HCT116 (cell line): ENCODE measurements around the gene KCNH6. TPM values are rescaled to one million over a fixed set of nuclear protein-coding genes. Genes with fewer than 3 reads are reported as not detected.

ENCODE experiments used
- ATAC-seq: fragments of 200-7000 bp; cut with Tn5 transposase; 2 replicates; pipeline ENCODE4 v1.9.1; 2020; ENCODE audit warnings: mild to moderate bottlenecking, moderate library complexity
- BruUV-seq: library from RNA; stranded (reverse); fragments of 400-500 nt; replicated peaks from 2 replicates; lab custom pipeline; 2021; lab: Mats Ljungman, UMichigan
- CTCF ChIA-PET: fragments of 300-600 bp; sonication (Branson Sonifier 250); formaldehyde crosslinking; loops from one replicate; lab custom pipeline; 2021; ENCODE audit warnings: antibody characterized with exemption; lab: Charles Lee
- POLR2A ChIA-PET: fragments of 300-600, 350-600 bp; sonication (Branson Sonifier 250); formaldehyde crosslinking; loops from one replicate; lab custom pipeline; 2021; ENCODE audit warnings: antibody characterized with exemption; lab: Charles Lee
- RAD21 ChIA-PET, 2 experiments: fragments of 300-600 bp; sonication (Branson Sonifier 250); formaldehyde crosslinking; loops; one replicate each; lab custom pipeline; 2023; ENCODE audit warnings: low total read pairs in 2 of 2; ENCODE audit not compliant: uncharacterized antibody in 2 of 2, unreplicated experiment in 2 of 2, low non-redundant PET in 1 of 2; lab: Charles Lee
- DNase-seq: peaks from one replicate; pipeline ENCODE4 v3.0.0-alpha.2; 2010; ENCODE audit warnings: low read depth, low spot score
- H2AFZ ChIP-seq: fragments of 200-600 bp; shearing (Covaris generic), sonication (generic); 2 replicates; pipeline ENCODE4 v1.6.1; 2017; ENCODE audit warnings: low read depth, mixed run types, mixed read lengths, antibody characterized with exemption, low read length; ENCODE audit not compliant: poor library complexity, severe bottlenecking
- H3K27ac ChIP-seq: 2 replicates; pipeline ENCODE4 v1.5.1; 2012; ENCODE audit warnings: low read depth, low read length
- H3K27me3 ChIP-seq: fragments of 200-600 bp; sonication (generic); 2 replicates; pipeline ENCODE4 v1.6.1; 2016; ENCODE audit warnings: mixed run types, low read length, mixed read lengths; ENCODE audit not compliant: insufficient read depth
- H3K36me3 ChIP-seq, 2 experiments: fragments of 200-500 bp in 1 of 2; fragments of 200-600 bp in 1 of 2; sonication (Bioruptor generic) in 1 of 2; sonication (generic) in 1 of 2; 2 replicates each; pipeline versions ENCODE4 v1.5.1 to v1.6.1; 2014 to 2016; ENCODE audit warnings: low read length in 2 of 2, inconsistent platforms in 1 of 2, mixed read lengths in 1 of 2, mixed run types in 1 of 2; ENCODE audit not compliant: insufficient read depth in 2 of 2, control insufficient read depth in 1 of 2
- H3K4me1 ChIP-seq, 2 experiments: fragments of 200-600 bp in 1 of 2; sonication (generic) in 1 of 2; 2 replicates each; pipeline versions ENCODE4 v1.5.1 to v1.6.1; 2012 to 2017; ENCODE audit warnings: low read length in 2 of 2, inconsistent platforms in 1 of 2, mild to moderate bottlenecking in 1 of 2, mixed read lengths in 1 of 2, mixed run types in 1 of 2, moderate library complexity in 1 of 2; ENCODE audit not compliant: insufficient read depth in 2 of 2, control insufficient read depth in 1 of 2
- H3K4me2 ChIP-seq: fragments of 200-600 bp; sonication (generic); 2 replicates; pipeline ENCODE4 v1.6.1; 2017; ENCODE audit warnings: mixed run types, low read length, mixed read lengths
- H3K4me3 ChIP-seq, 2 experiments: fragments of 200-600 bp in 1 of 2; sonication (generic) in 1 of 2; replicated peaks in 1 of 2; 2 replicates each; pipeline ENCODE4 v1.5.1; 2011 to 2016; ENCODE audit warnings: low read length in 2 of 2, control low read depth in 1 of 2, low read depth in 1 of 2, mild to moderate bottlenecking in 1 of 2, mixed read lengths in 1 of 2, mixed run types in 1 of 2
- H3K79me2 ChIP-seq: fragments of 200-600 bp; sonication (generic); 2 replicates; pipeline ENCODE4 v1.6.1; 2017; ENCODE audit warnings: mild to moderate bottlenecking, mixed run types, low read length, moderate library complexity, mixed read lengths; ENCODE audit not compliant: insufficient read depth
- H3K9ac ChIP-seq: fragments of 200-600 bp; sonication (generic); 2 replicates; pipeline ENCODE4 v1.6.1; 2016; ENCODE audit warnings: low read length, mixed read lengths
- H3K9me2 ChIP-seq: fragments of 200-600 bp; sonication (generic), shearing (Covaris generic); 2 replicates; pipeline ENCODE4 v1.6.1; 2017; ENCODE audit warnings: mixed run types, mild to moderate bottlenecking, moderate library complexity; ENCODE audit not compliant: insufficient read depth
- H3K9me3 ChIP-seq, 2 experiments: fragments of 200-500 bp in 1 of 2; fragments of 200-600 bp in 1 of 2; sonication (Bioruptor generic) in 1 of 2; sonication (generic) in 1 of 2; 2 replicates each; pipeline ENCODE4 v1.6.1; 2014 to 2017; ENCODE audit warnings: low read length in 2 of 2, mixed read lengths in 2 of 2, inconsistent platforms in 1 of 2, low read depth in 1 of 2, mild to moderate bottlenecking in 1 of 2, mixed run types in 1 of 2, moderate library complexity in 1 of 2; ENCODE audit not compliant: control insufficient read depth in 1 of 2, insufficient read depth in 1 of 2
- H4K20me1 ChIP-seq: fragments of 200-600 bp; sonication (generic), shearing (Covaris generic); 2 replicates; pipeline ENCODE4 v1.6.1; 2017; ENCODE audit warnings: mixed run types, mild to moderate bottlenecking, moderate library complexity; ENCODE audit not compliant: insufficient read depth
- CBX3 ChIP-seq: IDR thresholded peaks from 2 replicates; pipeline ENCODE4 v1.6.1; 2012; ENCODE audit warnings: low read depth
- CTCF ChIP-seq, 3 experiments: fragments of 200-600 bp in 1 of 3; sonication (generic) in 1 of 3; IDR thresholded peaks in 2 of 3; conservative IDR thresholded peaks in 1 of 3; 2 replicates each; pipeline ENCODE4 v1.5.1; 2012 to 2017; ENCODE audit warnings: low read depth in 2 of 3, low read length in 2 of 3, antibody characterized with exemption in 1 of 3, borderline replicate concordance in 1 of 3, control low read depth in 1 of 3, mild to moderate bottlenecking in 1 of 3, mixed read lengths in 1 of 3, mixed run types in 1 of 3, moderate library complexity in 1 of 3; ENCODE audit not compliant: insufficient read depth in 1 of 3
- EGR1 ChIP-seq: IDR thresholded peaks from 2 replicates; pipeline ENCODE4 v1.6.1; 2012; ENCODE audit warnings: low read depth
- EZH2 ChIP-seq: fragments of 200-600 bp; sonication (generic); IDR thresholded peaks from 2 replicates; pipeline ENCODE4 v1.6.1; 2017; ENCODE audit warnings: antibody characterized with exemption, mixed run types
- FOSL1 ChIP-seq: IDR thresholded peaks from 2 replicates; pipeline ENCODE4 v1.6.1; 2012; ENCODE audit warnings: low read depth
- JUND ChIP-seq: IDR thresholded peaks from 2 replicates; pipeline ENCODE4 v1.6.1; 2012
- MAX ChIP-seq: IDR thresholded peaks from 2 replicates; pipeline ENCODE4 v1.6.1; 2012
- REST ChIP-seq: IDR thresholded peaks from 2 replicates; pipeline ENCODE4 v1.6.1; 2012; ENCODE audit warnings: low read depth
- SIN3A ChIP-seq: IDR thresholded peaks from 2 replicates; pipeline ENCODE4 v1.6.1; 2012; ENCODE audit warnings: low read depth
- SRF ChIP-seq: IDR thresholded peaks from 2 replicates; pipeline ENCODE4 v1.6.1; 2012; ENCODE audit warnings: low read depth
- ZBTB33 ChIP-seq: IDR thresholded peaks from 2 replicates; pipeline ENCODE4 v1.6.1; 2011; ENCODE audit warnings: mild to moderate bottlenecking, low read length, moderate library complexity; ENCODE audit not compliant: insufficient replicate concordance; ENCODE audit errors: extremely low read depth
- intact Hi-C: fragments of 100-400 bp; cut with micrococcal nuclease; formaldehyde crosslinking; loops from 2 replicates; pipeline ENCODE4 v1.10.0; 2022
- total RNA-seq: library from RNA; stranded (reverse); gene quantifications from one replicate; pipeline ENCODE4 v1.2.1, GENCODE V29; 2021; ENCODE audit not compliant: unreplicated experiment

The KCNH6 gene
- total RNA-seq, 1 experiment from 2014 or later, result not detected

- ChIA-PET RAD21 (no interaction called here), POLR2A (no interaction called here), CTCF (no interaction called here)
- BruUV-seq, result no TSS peak
- H3K36me3 ChIP-seq, result no peaks in the 10 kb centered on the region
- no peaks in the 10 kb centered on the region for H3K79me2 ChIP-seq
- intact Hi-C loops, result no loop called here
- H3K4me1 ChIP-seq, result peaks cover 2 to 5% of the 10 kb centered on the region in 2 experiments; a peak in 2 of 4 replicates
- H4K20me1 ChIP-seq, result no peaks in the 10 kb centered on the region
- ATAC-seq, result no peak
- no peaks in the 10 kb centered on the region for H3K9me2 ChIP-seq
- no peak for TF ChIP-seq FOSL1
- no peak for DNase-seq
- H2AFZ ChIP-seq, result no peak overlapping the region
- H3K9me3 ChIP-seq, result no peaks in the 10 kb centered on the region
- H3K27me3 ChIP-seq, result no peaks in the 10 kb centered on the region; the same call in 1 of the 2 replicates
- H3K27ac ChIP-seq, result no peak overlapping the region
- no peak overlapping the region for H3K9ac ChIP-seq
- no peak overlapping the region for H3K4me2 ChIP-seq
- H3K4me3 ChIP-seq, result no peak overlapping the region
Observed at GRCh38 chr17:63538693-63539595, 15.8 kb downstream of the KCNH6 start.

GRCh38 chr17:63540590-63540989, 17.4 kb downstream of the KCNH6 start:
- Histone ChIP-seq H3K27me3 (no peaks in the 10 kb centered on the region; the same call in 1 of the 2 replicates), H3K4me1 (peaks cover 2 to 5% of the 10 kb centered on the region in 2 experiments; a peak in 2 of 4 replicates), H3K9me3 (no peaks in the 10 kb centered on the region), H2AFZ (no peak overlapping the region), H4K20me1 (no peaks in the 10 kb centered on the region), H3K27ac (no peak overlapping the region), H3K79me2 (no peaks in the 10 kb centered on the region), H3K9me2 (no peaks in the 10 kb centered on the region), H3K9ac (no peak overlapping the region), H3K4me3 (no peak overlapping the region), H3K4me2 (no peak overlapping the region), H3K36me3 (no peaks in the 10 kb centered on the region)
- no TSS peak for BruUV-seq
- CTCF ChIA-PET, result no interaction called here
- DNase-seq, result no peak
- POLR2A ChIA-PET, result no interaction called here
- RAD21 ChIA-PET, result no interaction called here
- ATAC-seq, result no peak
- intact Hi-C loops, result no loop called here
- TF ChIP-seq ZBTB33 (no peak), EZH2 (no peak), JUND (no peak), SRF (no peak), REST (no peak), FOSL1 (no peak), CTCF (IDR thresholded peaks at IDR 0.05 in 2 of 3, conservative IDR thresholded peaks at IDR 0.05 in 1 of 3; ENCODE audit: borderline replicate concordance in 1 of 3, insufficient read depth in 1 of 3, low read depth in 2 of 3, low read length in 2 of 3) (no peak), EGR1 (no peak), SIN3A (no peak), MAX (no peak), CBX3 (no peak)
